ENCODE measurements around the gene GRAMD1C.

GRCh38 chr3:113914646-113915045 is 76.1 kb downstream of the GRAMD1C start:
- TF ChIP-seq CTCF (conservative IDR thresholded peaks at IDR 0.05 in 1 of 2, IDR thresholded peaks at IDR 0.05 in 1 of 2; ENCODE audit: low read depth in 1 of 2, low read length in 2 of 2) (no peak), EZH2 (IDR thresholded peaks at IDR 0.05; ENCODE audit: low read length, missing control alignments) (no peak)
